HEK293 (cell line): ENCODE measurements around the gene SLC38A1.
A peak's percentile ranks its signal among the peaks of the same experiment; 100 is the strongest.

Experiments used
- CTCF ChIA-PET: fragments of 350-600 bp; formaldehyde crosslinking; extraction: SDS; loops from one replicate; lab custom pipeline; 2021; ENCODE audit warnings: antibody characterized with exemption; lab: Yijun Ruan, JAX
- POLR2A ChIA-PET: fragments of 300-600 bp; formaldehyde crosslinking; extraction: SDS; loops from one replicate; lab custom pipeline; 2020; ENCODE audit warnings: antibody characterized with exemption, inconsistent platforms; lab: Yijun Ruan, JAX
- H3K27ac ChIP-seq: fragments of 200-500 bp; sonication (Bioruptor generic); 2 replicates; pipeline ENCODE4 v1.5.1; 2014; ENCODE audit warnings: low read depth, low read length, control low read depth, inconsistent platforms; ENCODE audit errors: extremely low read depth
- H3K36me3 ChIP-seq, 2 experiments: fragments of 200-500 bp in 1 of 2; sonication (Bioruptor generic) in 1 of 2; 1 replicate in 1 of 2; 2 replicates in 1 of 2; pipeline ENCODE4 v1.5.1; 2014 to 2017; ENCODE audit warnings: inconsistent platforms in 2 of 2, low read length in 2 of 2; ENCODE audit not compliant: control insufficient read depth in 2 of 2, insufficient read depth in 1 of 2
- H3K4me1 ChIP-seq: fragments of 200-500 bp; sonication (Bioruptor generic); 2 replicates; pipeline ENCODE4 v1.5.1; 2014; ENCODE audit warnings: mild to moderate bottlenecking, low read length, inconsistent platforms; ENCODE audit not compliant: control insufficient read depth, insufficient read depth
- H3K4me3 ChIP-seq: 2 replicates; pipeline ENCODE4 v1.5.1; 2011; ENCODE audit warnings: low read depth, mild to moderate bottlenecking, control low read depth, low read length, moderate library complexity
- H3K9me3 ChIP-seq: fragments of 200-500 bp; sonication (Bioruptor generic); 2 replicates; pipeline ENCODE4 v1.5.1; 2014; ENCODE audit warnings: low read depth, low read length, inconsistent platforms; ENCODE audit not compliant: control insufficient read depth, insufficient read depth
- KLF10 ChIP-seq: fragments of 450-650 bp; IDR thresholded peaks from 2 replicates; pipeline ENCODE4 v1.5.1; 2018; ENCODE audit warnings: missing biosample characterization, mild to moderate bottlenecking, missing genetic modification characterization
- KLF16 ChIP-seq: fragments of 450-650 bp; formaldehyde crosslinking; IDR thresholded peaks from 2 replicates; pipeline ENCODE4 v1.5.1; 2017; ENCODE audit warnings: missing biosample characterization, missing genetic modification characterization
- KLF17 ChIP-seq: fragments of 450-650 bp; formaldehyde crosslinking; IDR thresholded peaks from 2 replicates; pipeline ENCODE4 v1.5.1; 2016; ENCODE audit warnings: missing biosample characterization, missing genetic modification characterization
- MZF1 ChIP-seq: fragments of 450-650 bp; formaldehyde crosslinking; IDR thresholded peaks from 2 replicates; pipeline ENCODE4 v1.5.1; 2017; ENCODE audit warnings: missing biosample characterization, missing genetic modification characterization, borderline replicate concordance
- PRDM10 ChIP-seq: fragments of 450-650 bp; formaldehyde crosslinking; IDR thresholded peaks from 2 replicates; pipeline ENCODE4 v1.5.1; 2016; ENCODE audit warnings: missing biosample characterization, missing genetic modification characterization
- ZBTB11 ChIP-seq: fragments of 450-650 bp; formaldehyde crosslinking; conservative IDR thresholded peaks from 2 replicates; pipeline ENCODE4 v1.5.1; 2016; ENCODE audit warnings: low read depth, missing biosample characterization, missing genetic modification characterization
- ZBTB20 ChIP-seq: fragments of 450-650 bp; formaldehyde crosslinking; IDR thresholded peaks from 2 replicates; pipeline ENCODE4 v1.5.1; 2016; ENCODE audit warnings: missing biosample characterization, missing genetic modification characterization
- ZFP37 ChIP-seq: fragments of 450-650 bp; formaldehyde crosslinking; IDR thresholded peaks from 2 replicates; pipeline ENCODE4 v1.5.1; 2016; ENCODE audit warnings: missing biosample characterization, missing genetic modification characterization
- ZNF2 ChIP-seq: fragments of 450-650 bp; formaldehyde crosslinking; IDR thresholded peaks from 2 replicates; pipeline ENCODE4 v1.5.1; 2016; ENCODE audit warnings: missing biosample characterization, missing genetic modification characterization
- ZNF214 ChIP-seq: fragments of 450-650 bp; formaldehyde crosslinking; IDR thresholded peaks from 2 replicates; pipeline ENCODE4 v1.5.1; 2017; ENCODE audit warnings: missing biosample characterization, mild to moderate bottlenecking, missing genetic modification characterization, borderline replicate concordance
- ZNF280D ChIP-seq: fragments of 450-650 bp; formaldehyde crosslinking; IDR thresholded peaks from 2 replicates; pipeline ENCODE4 v1.5.1; 2016; ENCODE audit warnings: missing biosample characterization, missing genetic modification characterization
- ZNF510 ChIP-seq: fragments of 450-650 bp; formaldehyde crosslinking; IDR thresholded peaks from 2 replicates; pipeline ENCODE4 v1.5.1; 2018; ENCODE audit warnings: mild to moderate bottlenecking, missing genetic modification characterization, missing biosample characterization; ENCODE audit not compliant: insufficient replicate concordance
- ZNF560 ChIP-seq: fragments of 450-650 bp; formaldehyde crosslinking; IDR thresholded peaks from 2 replicates; pipeline ENCODE4 v1.5.1; 2017; ENCODE audit warnings: missing biosample characterization, missing genetic modification characterization, borderline replicate concordance
- ZNF580 ChIP-seq: fragments of 450-650 bp; formaldehyde crosslinking; IDR thresholded peaks from 2 replicates; pipeline ENCODE4 v1.5.1; 2016; ENCODE audit warnings: missing biosample characterization, missing genetic modification characterization
- ZNF621 ChIP-seq: fragments of 450-650 bp; formaldehyde crosslinking; IDR thresholded peaks from 2 replicates; pipeline ENCODE4 v1.5.1; 2017; ENCODE audit warnings: missing biosample characterization, missing genetic modification characterization
- ZSCAN16 ChIP-seq: fragments of 450-650 bp; formaldehyde crosslinking; IDR thresholded peaks from 2 replicates; pipeline ENCODE4 v1.5.1; 2016; ENCODE audit warnings: missing biosample characterization, missing genetic modification characterization
- ZSCAN5A ChIP-seq: fragments of 450-650 bp; formaldehyde crosslinking; IDR thresholded peaks from 2 replicates; pipeline ENCODE4 v1.5.1; 2016; ENCODE audit warnings: missing biosample characterization, missing genetic modification characterization

The SLC38A1 gene

GRCh38 chr12:46259713-46260112, 9.1 kb downstream of the SLC38A1 start:
- no peaks in the 10 kb centered on the region for H3K9me3 ChIP-seq
- H3K27ac ChIP-seq = no peak overlapping the region
- TF ChIP-seq ZNF580 (tag by site-specific recombination) (peak; percentile 69; the same call in 1 of the 2 replicates), ZFP37 (tag by site-specific recombination) (0 out of 2 replicates have a peak, but pooled peaks have one; percentile 13), ZNF2 (tag by site-specific recombination) (no peak)

GRCh38 chr12:46259071-46259470, 9.8 kb downstream of the SLC38A1 start:
- ChIA-PET CTCF (no interaction called here), POLR2A (interaction anchor here (1.3 kb wide), 1 partner anchor 13 kb away, joined by 3 read pairs; no protein-coding TSS in a partner anchor)
- peaks cover 32% of the 10 kb centered on the region for H3K4me1 ChIP-seq

More at GRCh38 chr12:46259713-46260112, 9.1 kb downstream of the SLC38A1 start:
- Histone ChIP-seq H3K36me3 (peaks cover 0 to 1% of the 10 kb centered on the region in 2 experiments; a peak in 1 of 3 replicates), H3K4me3 (no peak overlapping the region), H3K4me1 (peaks cover 34% of the 10 kb centered on the region)
- POLR2A ChIA-PET = interaction anchor here (1.0 to 1.3 kb wide), 2 partner anchors 9 to 12 kb away, joined by 3 read pairs; partner anchors contain the start of gene SLC38A1
- CTCF ChIA-PET = no interaction called here

GRCh38 chr12:46258129-46258528, 10.7 kb downstream of the SLC38A1 start:
- ChIA-PET CTCF (no interaction called here), POLR2A (no interaction called here)
- no peak overlapping the region for H3K27ac ChIP-seq
- H3K4me1 ChIP-seq = peaks cover 24% of the 10 kb centered on the region
- TF ChIP-seq ZNF280D (tag by site-specific recombination) (no peak), ZBTB11 (tag by site-specific recombination) (no peak), ZNF621 (tag by site-specific recombination) (no peak), ZNF560 (tag by site-specific recombination) (no peak), ZNF510 (tag by site-specific recombination) (no peak), KLF16 (tag by site-specific recombination) (no peak), KLF17 (tag by site-specific recombination) (no peak), MZF1 (tag by site-specific recombination) (no peak), PRDM10 (tag by site-specific recombination) (no peak)
- TF ChIP-seq, all 188 proteins: peak for 0
- Histone ChIP-seq H3K9me3 (no peaks in the 10 kb centered on the region), H3K36me3 (peaks cover 0 to 13% of the 10 kb centered on the region in 2 experiments; a peak in 1 of 3 replicates), H3K4me3 (no peak overlapping the region)

More at GRCh38 chr12:46259071-46259470, 9.8 kb downstream of the SLC38A1 start:
- Histone ChIP-seq H3K36me3 (peaks cover 0 to 8% of the 10 kb centered on the region in 2 experiments; a peak in 1 of 3 replicates), H3K9me3 (no peaks in the 10 kb centered on the region), H3K27ac (no peak overlapping the region), H3K4me3 (no peak overlapping the region)
- TF ChIP-seq KLF10 = no peak
- no peak for TF ChIP-seq ZSCAN5A (tag by site-specific recombination)
- no peak for TF ChIP-seq ZSCAN16 (tag by site-specific recombination)
- TF ChIP-seq ZNF214 (tag by site-specific recombination) = no peak
- no peak for TF ChIP-seq ZBTB20 (tag by site-specific recombination)
